Stomach (tissue), 9 donors: Measurements from ENCODE around the gene PCSK7. TPM values are rescaled to one million over a fixed set of nuclear protein-coding genes. Genes with fewer than 3 reads are reported as not detected.

ENCODE experiments used
- DNase-seq, 2 donors: peaks; one replicate each; pipeline versions ENCODE4 v3.0.0 to v3.0.0-alpha.2; 2013 to 2019
- H3K27ac ChIP-seq, 5 donors: fragments of 200-600 bp in 4 of 5; sonication (generic) in 4 of 5; one replicate each; pipeline ENCODE4 v1.5.1; 2013 to 2019; ENCODE audit warnings: mild to moderate bottlenecking in 1 of 5, moderate library complexity in 1 of 5
- H3K27me3 ChIP-seq, 3 donors: fragments of 200-600 bp; sonication (generic); one replicate each; pipeline ENCODE4 v1.5.1; 2017 to 2019; ENCODE audit warnings: mixed run types in 1 of 3
- H3K36me3 ChIP-seq, 4 donors: fragments of 200-600 bp; sonication (generic); 1 replicate in 3 of 4; 2 replicates in 1 of 4; pipeline ENCODE4 v1.5.1; 2016 to 2019
- H3K4me1 ChIP-seq, 4 donors: fragments of 200-600 bp; sonication (generic); one replicate each; pipeline ENCODE4 v1.5.1; 2016 to 2019
- H3K4me3 ChIP-seq, 4 donors: fragments of 200-600 bp; sonication (generic) in 3 of 4; one replicate each; pipeline ENCODE4 v1.5.1; 2016 to 2019; ENCODE audit warnings: mild to moderate bottlenecking in 1 of 4
- H3K9me3 ChIP-seq, 4 donors: fragments of 200-600 bp; sonication (generic); one replicate each; pipeline ENCODE4 v1.5.1; 2016 to 2019
- EP300 ChIP-seq: sonication (generic); formaldehyde crosslinking; IDR thresholded peaks from one replicate; pipeline ENCODE4 v1.6.1; 2017; ENCODE audit warnings: antibody characterized with exemption
- POLR2A ChIP-seq, 4 donors: fragments of 450-650 bp; IDR thresholded peaks; one replicate each; pipeline ENCODE4 v1.6.1; 2016; ENCODE audit warnings: antibody characterized with exemption in 4 of 4, control low read depth in 2 of 4, mild to moderate bottlenecking in 1 of 4, moderate library complexity in 1 of 4
- POLR2AphosphoS5 ChIP-seq, 3 donors: sonication (generic); formaldehyde crosslinking; IDR thresholded peaks; one replicate each; pipeline ENCODE4 v1.6.1; 2016; ENCODE audit warnings: antibody characterized with exemption in 3 of 3
- WGBS, 5 donors: extraction: QIAGEN DNeasy Blood & Tissue Kit in 3 of 5; methylation state at CpG; one replicate each; pipeline versions ENCODE4 v1.1.5 to v1.1.7; 2013 to 2018; 5-methylcytosine and 5-hydroxymethylcytosine counted together
- intact Hi-C: fragments of 100-400 bp; cut with DNase I; formaldehyde crosslinking; loops from one replicate; pipeline ENCODE4 v1.15.1; 2023; ENCODE audit warnings: low total_unique reads
- polyA plus RNA-seq, 3 donors: library from polyadenylated mRNA; stranded (reverse); fragments of 200-250 nt; gene quantifications; one replicate each; pipeline ENCODE4 v1.2.3, GENCODE V29; 2013
- total RNA-seq, 5 donors: library from RNA; depleted of rRNA; stranded (reverse); fragments of >200 nt; gene quantifications; one replicate each; pipeline versions ENCODE4 v1.1.0 to v1.2.3, GENCODE V29; 2014 to 2016
- TF ChIP-seq, protein P1 (sequence below), 7 experiments: fragments of 450-650 bp in 4 of 7; fragments of 200-600 bp in 3 of 7; sonication (generic) in 3 of 7; IDR thresholded peaks; one replicate each; pipeline ENCODE4 v1.5.1; 2016 to 2019; ENCODE audit warnings: antibody characterized with exemption in 7 of 7, control low read depth in 2 of 7, mild to moderate bottlenecking in 1 of 7
- donor health status: healthy with polysubstance abuse.
- donor health status: Bipolar disorder and iron deficiency.
- donor health status: healthy.

The PCSK7 gene
- total and polyA plus RNA-seq, 8 donors = 14.1 to 232 (median 79.3) TPM

DNA sequence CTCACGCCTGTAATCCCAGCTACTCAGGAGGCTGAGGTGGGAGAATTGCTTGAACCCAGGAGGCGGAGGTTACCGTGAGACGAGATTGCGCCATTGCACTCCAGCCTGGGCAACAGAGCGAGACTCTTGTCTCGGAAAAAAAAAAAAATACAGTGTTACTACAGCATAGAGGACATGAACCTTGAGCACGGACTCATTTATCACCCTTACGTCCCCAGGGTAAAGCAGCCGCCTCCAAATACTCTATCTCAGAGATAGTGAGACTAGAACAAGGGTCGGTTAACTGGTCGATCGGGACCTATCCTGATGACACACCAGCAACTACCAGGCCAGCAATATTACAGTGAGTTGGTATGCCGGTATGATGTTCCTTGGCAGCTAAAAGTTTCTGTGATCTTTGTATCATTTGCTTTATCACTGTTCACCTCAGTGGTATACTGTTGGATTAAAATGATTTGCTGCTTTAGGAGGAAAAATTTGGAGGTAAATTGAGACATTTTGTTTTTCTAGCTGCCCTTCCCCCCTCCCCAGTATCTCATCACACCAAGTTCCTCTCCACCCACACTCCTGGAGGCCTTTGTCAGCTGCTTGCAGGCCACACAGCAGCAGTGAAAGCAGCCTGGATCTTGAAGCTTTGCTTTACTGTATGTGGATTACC lies 60.3 kb downstream of the PCSK7 start:
- peak; percentile 18 to 26 for DNase-seq
- Histone ChIP-seq H3K27ac (peak overlapping the region in 2 of 5 donors; percentile 16 to 21), H3K27me3 (no peaks in the 10 kb centered on the region), H3K36me3 (peaks cover 12 to 54% (median 49%) of the 10 kb centered on the region in 4 donors), H3K9me3 (no peaks in the 10 kb centered on the region), H3K4me1 (peaks cover 8 to 64% (median 37%) of the 10 kb centered on the region in 4 donors), H3K4me3 (no peak overlapping the region)
- TF ChIP-seq POLR2AphosphoS5 (IDR thresholded peaks at IDR 0.05) = no peak
- TF ChIP-seq POLR2A (IDR thresholded peaks at IDR 0.05) = no peak
- no peak for TF ChIP-seq EP300
- TF ChIP-seq, protein P1, sequence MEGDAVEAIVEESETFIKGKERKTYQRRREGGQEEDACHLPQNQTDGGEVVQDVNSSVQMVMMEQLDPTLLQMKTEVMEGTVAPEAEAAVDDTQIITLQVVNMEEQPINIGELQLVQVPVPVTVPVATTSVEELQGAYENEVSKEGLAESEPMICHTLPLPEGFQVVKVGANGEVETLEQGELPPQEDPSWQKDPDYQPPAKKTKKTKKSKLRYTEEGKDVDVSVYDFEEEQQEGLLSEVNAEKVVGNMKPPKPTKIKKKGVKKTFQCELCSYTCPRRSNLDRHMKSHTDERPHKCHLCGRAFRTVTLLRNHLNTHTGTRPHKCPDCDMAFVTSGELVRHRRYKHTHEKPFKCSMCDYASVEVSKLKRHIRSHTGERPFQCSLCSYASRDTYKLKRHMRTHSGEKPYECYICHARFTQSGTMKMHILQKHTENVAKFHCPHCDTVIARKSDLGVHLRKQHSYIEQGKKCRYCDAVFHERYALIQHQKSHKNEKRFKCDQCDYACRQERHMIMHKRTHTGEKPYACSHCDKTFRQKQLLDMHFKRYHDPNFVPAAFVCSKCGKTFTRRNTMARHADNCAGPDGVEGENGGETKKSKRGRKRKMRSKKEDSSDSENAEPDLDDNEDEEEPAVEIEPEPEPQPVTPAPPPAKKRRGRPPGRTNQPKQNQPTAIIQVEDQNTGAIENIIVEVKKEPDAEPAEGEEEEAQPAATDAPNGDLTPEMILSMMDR (IDR thresholded peaks at IDR 0.05) = no peak
- WGBS, 5 donors = 63 to 77% (median 75%) methylated on average over 14 of the region's 14 CpGs
- intact Hi-C loops = no loop called here

DNA sequence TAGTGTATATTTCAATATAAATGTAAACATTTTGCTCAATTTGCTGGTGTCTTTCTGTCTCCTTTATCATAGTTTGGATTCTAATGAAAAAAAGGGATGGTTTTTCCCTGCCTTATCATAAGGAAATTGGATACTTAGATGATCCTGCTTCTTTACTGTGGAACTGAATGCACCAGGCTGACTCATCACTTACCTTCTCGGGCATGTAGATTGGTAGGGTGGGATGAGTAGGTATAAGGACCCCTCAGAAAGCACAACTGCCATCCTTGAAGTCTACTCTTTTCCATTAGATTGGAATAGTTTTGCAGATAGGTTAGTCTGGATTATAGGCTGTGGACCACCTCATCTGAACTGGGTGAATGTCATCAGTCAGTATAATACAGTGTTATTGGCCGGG lies 60.9 kb downstream of the PCSK7 start:
- no peak for DNase-seq
- Histone ChIP-seq H3K4me1 (peaks cover 11 to 64% (median 32%) of the 10 kb centered on the region in 4 donors), H3K27me3 (no peaks in the 10 kb centered on the region), H3K4me3 (no peak overlapping the region), H3K9me3 (no peaks in the 10 kb centered on the region), H3K36me3 (peaks cover 13 to 59% (median 54%) of the 10 kb centered on the region in 4 donors), H3K27ac (peak overlapping the region in 1 of 5 donors; percentile 21)
- intact Hi-C loops = no loop called here
- no peak for TF ChIP-seq EP300
- TF ChIP-seq POLR2AphosphoS5 (IDR thresholded peaks at IDR 0.05) = no peak
- TF ChIP-seq, protein P1 (IDR thresholded peaks at IDR 0.05) = no peak
- no peak for TF ChIP-seq POLR2A (IDR thresholded peaks at IDR 0.05)
- 80 to 92% (median 90%) methylated on average over 2 of the region's 2 CpGs for WGBS, 5 donors

DNA sequence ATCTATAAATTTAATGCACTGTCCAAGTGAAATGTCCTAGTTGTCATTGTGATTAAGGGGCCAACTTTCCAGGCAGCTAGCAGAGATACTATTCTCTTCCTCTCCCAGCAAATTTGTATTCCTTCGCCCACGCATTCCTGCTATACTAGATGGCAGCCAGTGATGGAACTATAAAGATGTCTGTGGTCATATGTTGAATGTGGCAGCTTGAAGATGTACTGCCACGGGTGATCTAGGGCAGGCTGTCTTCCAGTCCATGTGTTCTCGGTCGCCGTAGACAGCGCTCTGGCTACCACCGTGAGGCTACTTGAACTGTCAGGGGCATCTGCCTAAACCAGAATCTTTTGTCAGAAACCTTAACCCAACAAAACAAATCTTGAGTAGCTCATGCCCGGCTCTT lies 61.7 kb downstream of the PCSK7 start:
- 78 to 89% (median 87%) methylated on average over 9 of the region's 9 CpGs for WGBS, 5 donors
- H3K9me3 ChIP-seq = no peaks in the 10 kb centered on the region
- DNase-seq = peak in 1 of 2 donors; percentile 9
- TF ChIP-seq, protein P1 (IDR thresholded peaks at IDR 0.05) = no peak
- TF ChIP-seq POLR2A (IDR thresholded peaks at IDR 0.05) (no peak), POLR2AphosphoS5 (IDR thresholded peaks at IDR 0.05) (no peak), EP300 (no peak)
- no peaks in the 10 kb centered on the region for H3K27me3 ChIP-seq
- H3K27ac ChIP-seq = peak overlapping the region in 1 of 5 donors; percentile 19
- intact Hi-C loops = no loop called here
- no peak overlapping the region for H3K4me3 ChIP-seq
- peaks cover 21 to 67% (median 62%) of the 10 kb centered on the region in 4 donors for H3K36me3 ChIP-seq
- peaks cover 14 to 62% (median 27%) of the 10 kb centered on the region in 4 donors for H3K4me1 ChIP-seq

DNA sequence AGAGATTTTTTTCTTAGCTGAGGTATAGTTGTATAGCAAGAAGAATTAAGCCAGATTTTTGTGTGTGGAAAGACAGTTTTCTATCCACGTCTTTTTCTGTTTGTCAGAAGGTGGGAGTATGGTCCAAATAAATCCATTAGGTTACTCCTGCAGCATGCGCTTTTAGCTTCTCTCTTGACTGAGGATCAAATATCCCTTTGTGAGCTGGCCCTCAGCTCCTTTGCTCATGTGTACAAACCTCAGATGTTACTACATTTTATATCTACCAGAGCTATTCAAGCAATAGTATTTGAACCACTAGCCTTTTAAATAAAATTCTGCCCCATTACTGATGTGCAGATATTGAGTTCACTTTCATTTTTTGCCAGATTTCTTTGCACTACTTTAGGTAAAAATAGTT lies 62.1 kb downstream of the PCSK7 start:
- H3K4me1 ChIP-seq = peaks cover 14 to 60% (median 27%) of the 10 kb centered on the region in 4 donors
- intact Hi-C loops = no loop called here
- H3K9me3 ChIP-seq = no peaks in the 10 kb centered on the region
- TF ChIP-seq, protein P1 (IDR thresholded peaks at IDR 0.05) = no peak
- TF ChIP-seq EP300 = no peak
- no peak for TF ChIP-seq POLR2A (IDR thresholded peaks at IDR 0.05)
- no peak for TF ChIP-seq POLR2AphosphoS5 (IDR thresholded peaks at IDR 0.05)
- H3K4me3 ChIP-seq = no peak overlapping the region
- 80 to 90% (median 85%) methylated on average over 2 of the region's 2 CpGs for WGBS, 5 donors
- H3K36me3 ChIP-seq = peaks cover 25 to 72% (median 67%) of the 10 kb centered on the region in 4 donors
- H3K27ac ChIP-seq = peak overlapping the region in 1 of 5 donors; percentile 19
- no peaks in the 10 kb centered on the region for H3K27me3 ChIP-seq
- no peak for DNase-seq
